Measurements from ENCODE around the gene OR1L6.

OR1L6 gene

GRCh38 chr9:122742003-122742402, at the start of gene OR1L6:
TSS of gene OR1L6 (plus strand) at chr9:122742303. CDS start at chr9:122749848, 7,545 bp downstream.
- no peak for DNase-seq

- no peak for DNase-seq
These were observed 46.4 kb upstream of the OR1L6 start for GRCh38 chr9:122695696-122696095.

- DNase-seq, result no peak
These were observed 24.1 kb upstream of the OR1L6 start for GRCh38 chr9:122718038-122718437.

GRCh38 chr9:122719218-122719617, 22.9 kb upstream of the OR1L6 start:
- DNase-seq, result no peak

GRCh38 chr9:122723690-122724089, 18.4 kb upstream of the OR1L6 start, which contains the start of gene OR1L4:
TSS of gene OR1L4 (plus strand) at chr9:122723990. CDS start at chr9:122723990, 0 bp downstream.
- no peak for DNase-seq

- no peak for DNase-seq
These were observed 12.7 kb downstream of the OR1L6 start for GRCh38 chr9:122754825-122755224.

- no peak for DNase-seq
These were observed 25.7 kb downstream of the OR1L6 start for GRCh38 chr9:122767817-122768216.

- DNase-seq, result no peak
These were observed 34.9 kb downstream of the OR1L6 start for GRCh38 chr9:122777052-122777451.

- DNase-seq, result no peak
These were observed 36.0 kb downstream of the OR1L6 start for GRCh38 chr9:122777935-122778627.

- DNase-seq, result no peak
These were observed 37.1 kb downstream of the OR1L6 start for GRCh38 chr9:122779181-122779580.

- no peak for DNase-seq
These were observed 37.9 kb downstream of the OR1L6 start for GRCh38 chr9:122780026-122780425.

- DNase-seq, result no peak
These were observed 39.6 kb downstream of the OR1L6 start for GRCh38 chr9:122781671-122782070.

- DNase-seq, result no peak
These were observed 43.2 kb downstream of the OR1L6 start for GRCh38 chr9:122785269-122785668.

GRCh38 chr9:122786338-122786737, 44.2 kb downstream of the OR1L6 start:
- DNase-seq, result no peak

- DNase-seq, result no peak
These were observed 46.7 kb downstream of the OR1L6 start, which contains the start of gene OR5C1 for GRCh38 chr9:122788831-122789230. TSS of gene OR5C1 (plus strand) at chr9:122788933. CDS start at chr9:122788933, 0 bp downstream.

- no peak for DNase-seq
These were observed 47.3 kb downstream of the OR1L6 start for GRCh38 chr9:122789256-122790046.

- DNase-seq, result no peak
These were observed 50.0 kb downstream of the OR1L6 start for GRCh38 chr9:122791872-122792669.

GRCh38 chr9:122797316-122798063, 55.4 kb downstream of the OR1L6 start:
- no peak for DNase-seq
